Measurements from ENCODE around the gene CIDEC.

GRCh38 chr3:9912294-9912935 is 32.4 kb upstream of the CIDEC start:
- TF ChIP-seq CTCF (IDR thresholded peaks at IDR 0.05) (no peak), POLR2A (IDR thresholded peaks at IDR 0.05) (no peak)

All from Peyer's patch (tissue), 4 donors.